GM18909 (cell line): Measurements from ENCODE around the gene LINC00305.
A peak's percentile ranks its signal among the peaks of the same experiment; 100 is the strongest.

Experiments used
- ATAC-seq: cut with Tn5 transposase; IDR thresholded peaks from one replicate; pipeline ENCODE4 v1.9.1; 2021; ENCODE audit warnings: mild to moderate bottlenecking; ENCODE audit not compliant: unreplicated experiment, poor library complexity

The LINC00305 gene

DNA sequence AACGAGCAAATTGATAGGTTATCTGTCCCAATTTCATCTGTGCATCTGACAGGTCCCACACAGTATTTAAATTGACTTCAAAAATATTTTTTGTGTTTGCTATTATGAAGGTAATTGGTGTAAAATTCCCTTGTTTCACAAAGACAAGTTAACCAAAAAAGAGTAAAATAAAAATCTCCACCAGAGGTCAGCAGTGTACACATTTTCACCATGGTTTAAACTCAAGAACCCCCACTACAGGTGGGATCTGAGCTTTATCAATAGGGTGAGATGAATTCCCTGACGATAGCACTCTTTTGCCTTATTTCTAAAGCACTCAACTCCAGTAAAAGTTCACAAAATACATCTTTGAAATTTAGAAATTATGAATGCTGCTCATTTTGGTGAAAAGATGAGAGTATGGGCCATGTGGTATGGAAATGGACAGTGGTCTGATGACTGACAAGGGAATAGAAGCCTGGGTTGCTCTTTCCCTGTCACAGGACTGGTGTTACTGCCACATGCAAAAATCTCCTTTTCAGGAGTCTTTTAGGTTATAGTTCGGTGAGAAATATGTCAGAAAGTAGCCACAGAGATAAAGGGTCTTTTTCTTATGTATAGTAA, 111.0 kb downstream of the LINC00305 start:
- ATAC-seq = peak; percentile 75

DNA sequence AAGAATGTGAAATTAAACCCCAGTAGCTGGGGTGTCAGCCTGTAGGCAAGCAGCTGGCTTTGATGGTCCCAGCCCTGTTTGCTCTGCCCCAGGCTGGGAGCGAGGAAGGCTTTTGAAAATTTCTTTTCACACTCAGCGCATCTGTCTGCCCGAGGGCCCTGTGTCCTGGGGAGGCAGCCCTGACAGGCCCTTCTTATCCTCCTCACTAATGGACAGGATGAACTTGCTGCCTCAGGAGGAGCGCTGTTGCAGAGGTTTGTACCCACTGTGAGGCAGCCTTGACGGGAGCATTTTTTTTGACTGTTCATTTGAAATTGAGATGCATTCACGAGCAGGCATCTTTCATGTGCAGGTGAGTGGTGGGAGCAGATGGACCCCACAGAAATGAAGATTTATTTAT, 116.6 kb downstream of the LINC00305 start:
- no peak for ATAC-seq

DNA sequence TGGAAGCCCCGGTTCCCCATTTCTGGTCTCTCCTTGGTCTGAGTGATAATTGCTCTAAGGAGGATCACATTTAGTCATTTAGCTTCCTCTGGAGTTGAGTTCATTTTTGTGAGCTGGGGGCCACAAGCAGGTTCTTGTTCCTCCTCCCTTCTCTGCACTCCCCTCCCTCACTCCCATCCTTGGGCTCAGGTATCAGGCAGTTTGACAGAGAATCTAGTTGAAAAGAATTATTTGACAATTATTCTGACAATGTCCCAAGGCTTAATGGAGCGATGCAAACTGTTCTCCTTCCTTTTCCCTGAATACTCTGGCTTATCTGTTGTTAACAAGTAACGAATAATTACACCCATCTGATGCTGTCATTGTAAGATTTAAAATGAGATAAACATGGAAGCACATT, 117.5 kb downstream of the LINC00305 start:
- no peak for ATAC-seq
